Activated CD4-positive, alpha-beta memory T cell treated with anti-CD3 and anti-CD28 coated beads, Interleukin-2, amount 10 ng/mL, durations not matched to agents 7 days and 5 days (primary cell): ENCODE measurements around the gene FITM1. TPM values are rescaled to one million over a fixed set of nuclear protein-coding genes. Genes with fewer than 3 reads are reported as not detected.
A peak's percentile ranks its signal among the peaks of the same experiment; 100 is the strongest.

Source experiments
- CTCF ChIA-PET: fragments of 350-600 bp; sonication (Branson Sonifier 250); formaldehyde crosslinking; loops from one replicate; lab custom pipeline; 2021; ENCODE audit warnings: antibody characterized with exemption, inconsistent platforms; lab: Charles Lee
- POLR2A ChIA-PET: fragments of 350-600 bp; sonication (Branson Sonifier 250); formaldehyde crosslinking; loops from one replicate; lab custom pipeline; 2021; ENCODE audit warnings: antibody characterized with exemption; lab: Charles Lee
- DNase-seq: peaks from one replicate; pipeline ENCODE4 v3.0.0-alpha.2; 2020
- H3K27ac Mint-ChIP-seq: one replicate; pipeline ENCODE4 v1.8.0; 2021; ENCODE audit warnings: mild to moderate bottlenecking, mixed read lengths
- H3K27me3 Mint-ChIP-seq: one replicate; pipeline ENCODE4 v1.8.0; 2021; ENCODE audit warnings: mixed read lengths
- H3K36me3 Mint-ChIP-seq: one replicate; pipeline ENCODE4 v1.8.0; 2021; ENCODE audit warnings: low read depth, mixed read lengths
- H3K4me1 Mint-ChIP-seq: one replicate; pipeline ENCODE4 v1.8.0; 2021; ENCODE audit warnings: mixed read lengths
- H3K4me3 Mint-ChIP-seq: one replicate; pipeline ENCODE4 v1.8.0; 2021; ENCODE audit warnings: mild to moderate bottlenecking, mixed read lengths
- H3K9me3 Mint-ChIP-seq: one replicate; pipeline ENCODE4 v1.8.0; 2021; ENCODE audit warnings: mixed read lengths
- total RNA-seq, 2 experiments: library from RNA; stranded (reverse); gene quantifications; one replicate each; pipeline ENCODE4 v1.2.3, GENCODE V29; 2021

FITM1 gene
- total RNA-seq, 2 experiments from 2014 or later: 1.3 to 1.4 TPM

DNA sequence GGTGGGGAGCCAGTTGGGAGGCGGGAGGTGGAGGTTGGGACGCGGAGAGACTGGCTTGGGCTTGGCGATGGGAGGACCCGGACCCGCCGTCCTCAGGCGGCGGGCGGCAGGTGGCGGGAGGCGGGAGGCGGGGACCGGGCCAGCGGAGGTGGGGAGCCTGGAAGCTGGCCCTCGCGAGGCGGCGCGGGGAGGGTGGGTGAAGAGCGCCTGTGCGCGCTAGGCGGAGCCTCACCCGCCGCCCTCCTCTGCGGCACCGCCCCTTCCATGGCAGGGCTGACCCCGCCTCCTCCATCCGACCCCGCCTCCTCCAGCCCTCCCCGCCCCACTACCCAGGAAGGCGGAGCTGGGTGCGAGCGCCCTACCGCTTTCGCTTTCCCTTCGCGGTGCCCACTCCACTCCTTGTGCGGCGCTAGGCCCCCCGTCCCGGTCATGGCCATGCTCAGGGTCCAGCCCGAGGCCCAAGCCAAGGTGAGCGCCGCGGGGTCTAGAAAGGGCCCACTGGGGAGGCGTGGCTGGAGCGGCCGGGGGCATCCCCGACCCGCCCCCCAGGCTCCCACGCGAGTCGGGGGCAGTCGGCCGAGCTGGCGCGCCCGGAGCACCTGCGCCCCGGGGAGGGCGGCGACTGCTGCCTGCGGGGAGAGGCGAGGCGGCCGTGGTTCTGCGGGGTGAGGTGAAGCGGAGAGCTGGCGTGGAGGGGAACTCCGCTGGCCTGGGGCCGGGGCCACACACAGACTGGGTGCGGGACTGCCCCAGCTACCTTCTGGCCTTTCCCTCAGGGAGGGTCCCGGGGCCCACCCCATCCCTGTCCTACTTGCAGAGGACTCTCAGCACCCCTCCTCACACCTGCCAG lies 5.6 kb downstream of the FITM1 start, which contains the start of gene PSME1:
Gene PSME1, plus strand, starts transcription at position 361 of the 850 bp plus-strand sequence. Its CDS starts 69 bp downstream, at position 430.
- H3K9me3 Mint-ChIP-seq: no peaks in the 10 kb centered on the region

DNA sequence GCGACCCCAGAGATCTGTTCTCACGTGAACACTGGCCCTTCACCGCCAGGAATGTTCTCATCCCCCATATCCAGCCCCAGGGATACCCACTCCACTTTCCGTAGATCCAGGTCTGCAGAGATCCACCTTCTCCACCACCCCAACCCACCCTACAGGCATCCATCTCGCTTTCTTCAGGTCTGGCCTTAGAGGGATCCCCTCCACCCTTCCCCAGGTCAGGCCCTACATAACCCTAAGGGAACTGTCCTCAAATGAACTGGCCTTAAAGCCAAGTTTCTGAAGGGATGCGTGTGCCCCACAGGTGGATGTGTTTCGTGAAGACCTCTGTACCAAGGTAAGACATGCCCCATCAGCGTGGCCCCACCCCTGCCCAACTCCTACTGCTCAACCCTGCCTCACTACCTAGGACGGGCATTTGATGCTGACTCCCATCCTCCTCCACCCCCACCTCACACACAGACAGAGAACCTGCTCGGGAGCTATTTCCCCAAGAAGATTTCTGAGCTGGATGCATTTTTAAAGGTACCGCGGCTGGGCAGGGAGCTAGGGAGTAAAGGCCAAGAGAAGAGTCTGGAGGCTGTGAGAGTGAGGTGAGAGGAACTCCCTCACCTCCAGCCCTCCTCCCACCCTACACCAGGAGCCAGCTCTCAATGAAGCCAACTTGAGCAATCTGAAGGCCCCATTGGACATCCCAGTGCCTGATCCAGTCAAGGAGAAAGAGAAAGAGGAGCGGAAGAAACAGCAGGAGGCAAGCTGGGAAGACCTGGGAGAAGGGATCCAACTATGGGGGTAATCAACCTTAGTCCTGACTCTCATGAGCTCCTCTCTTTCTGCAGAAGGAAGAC lies 6.4 kb downstream of the FITM1 start:
- H3K27me3 Mint-ChIP-seq: no peaks in the 10 kb centered on the region
- no peak for DNase-seq
- CTCF ChIA-PET: interaction anchor here (0.7 to 3.5 kb wide), 9 partner anchors 10 to 171 kb away, joined by 3 to 25 read pairs (median 6); partner anchors contain the start of genes CIDEB, DCAF11, IRF9 and NRL
- no peaks in the 10 kb centered on the region for H3K9me3 Mint-ChIP-seq
- H3K27ac Mint-ChIP-seq: peak overlapping the region; percentile 89
- H3K4me3 Mint-ChIP-seq: peak overlapping the region; percentile 93
- H3K36me3 Mint-ChIP-seq: peaks cover 48% of the 10 kb centered on the region
- peaks cover 54% of the 10 kb centered on the region for H3K4me1 Mint-ChIP-seq
- POLR2A ChIA-PET: interaction anchor here (0.9 to 21.4 kb wide), 23 partner anchors 10 to 301 kb away, joined by 3 to 652 read pairs (median 8); partner anchors contain the start of genes CHMP4A, DCAF11, IPO4 and IRF9

More for the DNA sequence above, 5.6 kb downstream of the FITM1 start, which contains the start of gene PSME1:
- POLR2A ChIA-PET: interaction anchor here (1.0 to 21.4 kb wide), 23 partner anchors 9 to 301 kb away, joined by 3 to 652 read pairs (median 7); partner anchors contain the start of genes CHMP4A, DCAF11, DHRS1 and IPO4
- Mint-ChIP-seq H3K4me1 (peaks cover 53% of the 10 kb centered on the region), H3K4me3 (peak within 1 kb of the TSS; percentile 93), H3K27ac (peak within 1 kb of the TSS; percentile 89), H3K27me3 (no peaks in the 10 kb centered on the region), H3K36me3 (peaks cover 43% of the 10 kb centered on the region)
- CTCF ChIA-PET: interaction anchor here (1.0 to 3.5 kb wide), 11 partner anchors 9 to 172 kb away, joined by 3 to 25 read pairs (median 6); partner anchors contain the start of genes CIDEB, DCAF11, IRF9 and NRL
- peak; percentile 96 for DNase-seq

- Mint-ChIP-seq H3K27me3 (no peaks in the 10 kb centered on the region), H3K27ac (peak overlapping the region; percentile 89), H3K36me3 (peaks cover 49% of the 10 kb centered on the region), H3K9me3 (no peaks in the 10 kb centered on the region), H3K4me1 (peaks cover 52% of the 10 kb centered on the region), H3K4me3 (peak overlapping the region; percentile 93)
- DNase-seq: no peak
- ChIA-PET POLR2A (interaction anchor here (0.6 to 21.4 kb wide), 13 partner anchors 9 to 293 kb away, joined by 3 to 652 read pairs (median 18); partner anchors contain the start of genes CHMP4A, DCAF11, IPO4 and IRF9), CTCF (interaction anchor here (0.7 to 3.5 kb wide), 6 partner anchors 23 to 160 kb away, joined by 3 to 25 read pairs (median 5); partner anchors contain the start of genes DCAF11, IRF9 and NRL)
Observed at GRCh38 chr14:24137529-24138395, 7.3 kb downstream of the FITM1 start.

- H3K9me3 Mint-ChIP-seq: no peaks in the 10 kb centered on the region
- H3K27ac Mint-ChIP-seq: peak overlapping the region; percentile 58
- peaks cover 57% of the 10 kb centered on the region for H3K36me3 Mint-ChIP-seq
- POLR2A ChIA-PET: interaction anchor here (0.6 to 21.4 kb wide), 9 partner anchors 8 to 293 kb away, joined by 3 to 652 read pairs (median 21); partner anchors contain the start of genes CHMP4A, DCAF11, IPO4 and IRF9
- H3K4me1 Mint-ChIP-seq: peaks cover 56% of the 10 kb centered on the region
- CTCF ChIA-PET: interaction anchor here (1.4 to 3.5 kb wide), 3 partner anchors 23 to 25 kb away, joined by 5 to 32 read pairs (median 25); partner anchors contain the start of genes DCAF11, IRF9 and NRL
- H3K4me3 Mint-ChIP-seq: peak overlapping the region; percentile 93
- no peak for DNase-seq
- no peaks in the 10 kb centered on the region for H3K27me3 Mint-ChIP-seq
Observed at GRCh38 chr14:24138396-24139271, 8.2 kb downstream of the FITM1 start.

DNA sequence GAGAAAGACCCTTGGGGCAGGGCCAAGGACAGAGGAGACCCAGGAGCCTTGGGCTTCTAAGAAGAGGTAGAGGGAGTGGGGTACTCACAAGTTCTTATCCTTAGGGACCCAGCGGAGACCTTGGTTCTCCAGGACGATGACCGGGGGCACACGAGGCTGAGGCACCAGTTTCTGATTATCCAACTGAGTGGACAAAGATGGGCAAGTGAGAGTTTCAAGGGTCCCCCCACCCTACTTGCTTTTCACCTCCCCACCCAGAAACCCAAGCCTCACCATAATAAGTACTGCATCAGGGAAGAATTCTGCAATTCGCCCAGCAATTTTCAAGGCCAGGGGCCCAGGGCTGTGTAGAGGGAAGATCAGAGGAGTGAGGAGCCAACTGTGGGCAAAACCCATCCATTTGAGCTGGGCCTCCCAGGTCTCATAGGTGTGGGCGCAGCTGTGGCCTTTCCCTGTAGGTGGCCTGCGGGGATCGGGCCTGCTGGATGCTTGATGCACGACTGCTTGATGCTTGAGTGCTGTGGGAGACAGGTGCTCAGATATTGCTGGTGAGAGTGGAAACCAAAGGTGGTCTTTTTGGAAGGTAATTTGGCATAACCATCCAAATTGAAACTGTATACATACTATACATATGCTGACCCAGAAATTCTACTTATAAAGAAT lies 8.9 kb downstream of the FITM1 start:
- DNase-seq: peak; percentile 49
- H3K4me3 Mint-ChIP-seq: peak overlapping the region; percentile 93
- H3K9me3 Mint-ChIP-seq: no peaks in the 10 kb centered on the region
- peak overlapping the region; percentile 58 for H3K27ac Mint-ChIP-seq
- peaks cover 63% of the 10 kb centered on the region for H3K4me1 Mint-ChIP-seq
- no peaks in the 10 kb centered on the region for H3K27me3 Mint-ChIP-seq
- H3K36me3 Mint-ChIP-seq: peaks cover 65% of the 10 kb centered on the region
- CTCF ChIA-PET: interaction anchor here (1.2 to 2.9 kb wide), 3 partner anchors 12 to 25 kb away, joined by 3 to 32 read pairs (median 5); partner anchors contain the start of genes DCAF11, IRF9 and NRL
- POLR2A ChIA-PET: interaction anchor here (2.1 to 21.4 kb wide), 9 partner anchors 7 to 292 kb away, joined by 7 to 652 read pairs (median 15); partner anchors contain the start of genes CHMP4A, DCAF11, IPO4 and IRF9

DNA sequence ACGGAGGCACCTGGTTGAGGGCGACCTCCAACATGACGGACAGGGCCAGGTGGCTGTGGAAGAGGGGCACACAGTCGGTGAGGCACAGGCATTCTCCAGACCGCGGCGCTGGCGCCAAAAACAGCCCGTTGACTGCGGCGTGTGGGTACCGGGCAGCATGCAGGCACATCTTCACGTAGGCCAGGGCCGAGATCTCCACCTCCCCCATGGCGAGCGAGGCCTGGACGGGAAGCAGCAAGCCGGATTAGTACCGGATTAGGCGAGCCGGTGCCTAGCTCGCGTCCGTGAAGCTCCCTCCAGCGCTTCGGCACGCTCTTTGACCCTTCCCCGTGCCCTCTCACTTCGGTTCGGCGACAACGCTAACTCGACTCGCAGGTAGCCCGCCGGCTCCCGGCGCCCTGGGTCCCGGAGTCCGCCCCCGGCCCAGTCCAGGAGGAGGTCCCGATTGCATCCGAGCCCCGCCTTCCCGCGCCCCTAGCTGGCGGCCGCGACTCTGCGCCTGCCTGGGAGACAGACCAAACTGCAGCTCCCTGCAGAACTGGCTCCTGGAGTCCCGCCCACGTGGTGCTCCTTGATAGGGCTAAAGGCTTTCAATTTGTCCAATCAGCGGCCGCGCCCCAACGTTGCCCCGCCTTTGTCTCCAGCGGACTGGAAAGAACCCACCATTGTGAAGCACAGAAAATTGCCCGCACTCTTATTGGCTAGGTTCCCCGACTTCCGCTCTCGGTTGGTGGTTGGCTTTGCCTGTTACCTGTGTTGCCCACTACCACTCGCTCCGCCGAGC lies 10.8 kb downstream of the FITM1 start, which contains the start of gene EMC9:
Gene EMC9, minus strand, starts transcription at position 495 of the 784 bp plus-strand sequence. Its CDS starts 287 bp downstream, at position 208.
- peak within 1 kb of the TSS; percentile 92 for H3K27ac Mint-ChIP-seq
- peaks cover 84% of the 10 kb centered on the region for H3K36me3 Mint-ChIP-seq
- no peaks in the 10 kb centered on the region for H3K9me3 Mint-ChIP-seq
- peak; percentile 100 for DNase-seq
- CTCF ChIA-PET: interaction anchor here (0.6 to 2.9 kb wide), 16 partner anchors 9 to 167 kb away, joined by 3 to 32 read pairs (median 4); partner anchors contain the start of genes CHMP4A, DCAF11, IRF9 and MDP1
- POLR2A ChIA-PET: interaction anchor here (0.7 to 21.4 kb wide), 27 partner anchors 9 to 290 kb away, joined by 3 to 652 read pairs (median 6); partner anchors contain the start of genes CHMP4A, DCAF11, DHRS4L2 and IPO4
- H3K27me3 Mint-ChIP-seq: no peaks in the 10 kb centered on the region
- peaks cover 73% of the 10 kb centered on the region for H3K4me1 Mint-ChIP-seq
- peak within 1 kb of the TSS; percentile 93 for H3K4me3 Mint-ChIP-seq

GRCh38 chr14:24143511-24143910 lies 13.1 kb downstream of the FITM1 start:
- no peak for DNase-seq
- no peaks in the 10 kb centered on the region for H3K9me3 Mint-ChIP-seq
- no peaks in the 10 kb centered on the region for H3K27me3 Mint-ChIP-seq
- POLR2A ChIA-PET: interaction anchor here (1.1 to 21.4 kb wide), 3 partner anchors 19 to 49 kb away, joined by 4 to 652 read pairs (median 448); partner anchors contain the start of genes DCAF11, IRF9, NRL and PCK2
- no peak overlapping the region for H3K4me3 Mint-ChIP-seq
- H3K27ac Mint-ChIP-seq: peak overlapping the region; percentile 74
- CTCF ChIA-PET: interaction anchor here (2.6 kb wide), 1 partner anchor 17 kb away, joined by 10 read pairs; the partner anchor contains the start of gene IRF9
- peaks cover 82% of the 10 kb centered on the region for H3K36me3 Mint-ChIP-seq
- H3K4me1 Mint-ChIP-seq: peaks cover 61% of the 10 kb centered on the region

GRCh38 chr14:24144451-24144850 lies 14.0 kb downstream of the FITM1 start:
- ChIA-PET POLR2A (interaction anchor here (1.1 to 21.4 kb wide), 5 partner anchors 7 to 70 kb away, joined by 4 to 652 read pairs (median 99); partner anchors contain the start of genes CHMP4A, DCAF11, IRF9 and MDP1), CTCF (interaction anchor here (2.6 kb wide), 1 partner anchor 16 kb away, joined by 10 read pairs; the partner anchor contains the start of gene IRF9)
- Mint-ChIP-seq H3K9me3 (no peaks in the 10 kb centered on the region), H3K4me3 (peak overlapping the region; percentile 49), H3K27me3 (no peaks in the 10 kb centered on the region), H3K4me1 (peaks cover 61% of the 10 kb centered on the region), H3K27ac (peak overlapping the region; percentile 41), H3K36me3 (peaks cover 82% of the 10 kb centered on the region)
- DNase-seq: no peak

DNA sequence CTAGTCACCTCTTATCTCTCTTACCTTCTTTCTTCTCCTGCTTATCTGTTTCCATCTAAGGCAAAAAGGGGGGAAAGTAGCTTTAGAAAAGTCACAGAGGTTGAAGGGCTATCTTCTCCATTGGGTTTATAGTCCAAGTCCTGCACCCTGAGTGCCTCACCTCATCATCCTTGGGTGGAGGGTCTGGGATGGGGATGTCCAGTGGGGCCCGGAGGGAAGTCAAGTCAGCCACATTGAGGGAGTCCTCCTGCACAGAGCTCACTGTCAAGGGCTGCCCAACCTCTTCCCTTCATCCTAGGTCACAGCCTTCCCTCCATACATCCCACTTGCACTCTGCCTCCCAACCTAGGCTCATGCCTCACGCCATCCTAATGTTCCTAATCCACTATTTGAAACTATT lies 14.8 kb downstream of the FITM1 start:
- no peak for DNase-seq
- no peaks in the 10 kb centered on the region for H3K27me3 Mint-ChIP-seq
- H3K9me3 Mint-ChIP-seq: no peaks in the 10 kb centered on the region
- ChIA-PET CTCF (interaction anchor here (1.5 to 4.6 kb wide), 5 partner anchors 9 to 152 kb away, joined by 5 to 76 read pairs (median 12); partner anchors contain the start of genes DCAF11, IRF9, NRL and PCK2), POLR2A (interaction anchor here (0.9 to 21.4 kb wide), 16 partner anchors 8 to 285 kb away, joined by 3 to 652 read pairs (median 23); partner anchors contain the start of genes CBLN3, CHMP4A, DCAF11 and IPO4)
- H3K36me3 Mint-ChIP-seq: peaks cover 81% of the 10 kb centered on the region
- peaks cover 62% of the 10 kb centered on the region for H3K4me1 Mint-ChIP-seq
- peak overlapping the region; percentile 96 for H3K4me3 Mint-ChIP-seq
- peak overlapping the region; percentile 99 for H3K27ac Mint-ChIP-seq
